Uterus (tissue), 2 donors: ENCODE measurements around the gene CACNA1C.

Experiments
- CTCF ChIP-seq, 4 experiments: fragments of 200-600 bp in 2 of 4; fragments of 450-650 bp in 2 of 4; sonication (generic) in 2 of 4; IDR thresholded peaks; one replicate each; pipeline ENCODE4 v1.5.1; 2016 to 2019; ENCODE audit warnings: antibody characterized with exemption in 4 of 4, mild to moderate bottlenecking in 2 of 4, moderate library complexity in 1 of 4
- POLR2A ChIP-seq, 2 donors: fragments of 450-650 bp; IDR thresholded peaks; one replicate each; pipeline ENCODE4 v1.6.1; 2016; ENCODE audit warnings: antibody characterized with exemption in 2 of 2, mild to moderate bottlenecking in 1 of 2, moderate library complexity in 1 of 2

GRCh38 chr12:2244013-2244861 lies 191.4 kb downstream of the CACNA1C start:
- TF ChIP-seq CTCF (IDR thresholded peaks at IDR 0.05) (no peak), POLR2A (IDR thresholded peaks at IDR 0.05) (no peak)
